Liver (tissue), 3 donors: ENCODE measurements around the gene KLHL40.

ENCODE experiments used
- ATF3 ChIP-seq: IDR thresholded peaks from 2 replicates; pipeline ENCODE4 v1.6.1; 2016; ENCODE audit warnings: antibody characterized with exemption
- FOXA1 ChIP-seq: IDR thresholded peaks from 2 replicates; pipeline ENCODE4 v1.6.1; 2016; ENCODE audit warnings: antibody characterized with exemption
- GABPA ChIP-seq, 2 donors: IDR thresholded peaks in 1 of 2; conservative IDR thresholded peaks in 1 of 2; 2 replicates each; pipeline ENCODE4 v1.6.1; 2016; ENCODE audit warnings: antibody characterized with exemption in 2 of 2, mild to moderate bottlenecking in 1 of 2, moderate library complexity in 1 of 2
- REST ChIP-seq: IDR thresholded peaks from 2 replicates; pipeline ENCODE4 v1.6.1; 2016; ENCODE audit warnings: antibody characterized with exemption, mild to moderate bottlenecking
- SP1 ChIP-seq: IDR thresholded peaks from 2 replicates; pipeline ENCODE4 v1.6.1; 2018; ENCODE audit warnings: antibody characterized with exemption, mild to moderate bottlenecking
- TAF1 ChIP-seq: conservative IDR thresholded peaks from 2 replicates; pipeline ENCODE4 v1.6.1; 2016; ENCODE audit warnings: antibody characterized with exemption, mild to moderate bottlenecking
- YY1 ChIP-seq: IDR thresholded peaks from 2 replicates; pipeline ENCODE4 v1.6.1; 2016; ENCODE audit warnings: antibody characterized with exemption, mild to moderate bottlenecking
- TF ChIP-seq, protein P1 (sequence below): fragments of 150-350 bp; IDR thresholded peaks from 2 replicates; pipeline ENCODE4 v1.5.1; 2017; ENCODE audit warnings: improper control_type of control experiment, low read depth, low read length; ENCODE audit not compliant: missing input control
- donor health status: healthy.
- donor health status: healthy.

DNA sequence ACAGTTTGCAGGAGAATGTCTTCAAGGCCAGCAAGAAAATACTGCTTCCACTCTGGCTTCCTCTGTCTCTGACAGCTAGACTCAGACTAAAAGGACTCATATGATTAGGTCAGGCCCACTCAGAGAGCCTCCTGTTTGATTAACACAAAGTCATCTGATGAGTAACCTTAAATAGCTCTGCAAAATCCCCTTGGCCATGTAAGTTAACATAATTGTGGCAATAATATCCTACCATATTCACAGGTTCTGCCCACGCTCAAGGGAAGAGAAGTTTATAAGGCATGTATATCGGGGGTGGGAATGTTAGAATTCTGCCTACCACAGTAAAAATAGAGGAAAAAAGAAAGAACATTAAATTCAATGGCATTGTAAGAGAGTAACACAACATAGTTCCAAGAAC is 37.9 kb downstream of the KLHL40 start:
- TF ChIP-seq, protein P1, sequence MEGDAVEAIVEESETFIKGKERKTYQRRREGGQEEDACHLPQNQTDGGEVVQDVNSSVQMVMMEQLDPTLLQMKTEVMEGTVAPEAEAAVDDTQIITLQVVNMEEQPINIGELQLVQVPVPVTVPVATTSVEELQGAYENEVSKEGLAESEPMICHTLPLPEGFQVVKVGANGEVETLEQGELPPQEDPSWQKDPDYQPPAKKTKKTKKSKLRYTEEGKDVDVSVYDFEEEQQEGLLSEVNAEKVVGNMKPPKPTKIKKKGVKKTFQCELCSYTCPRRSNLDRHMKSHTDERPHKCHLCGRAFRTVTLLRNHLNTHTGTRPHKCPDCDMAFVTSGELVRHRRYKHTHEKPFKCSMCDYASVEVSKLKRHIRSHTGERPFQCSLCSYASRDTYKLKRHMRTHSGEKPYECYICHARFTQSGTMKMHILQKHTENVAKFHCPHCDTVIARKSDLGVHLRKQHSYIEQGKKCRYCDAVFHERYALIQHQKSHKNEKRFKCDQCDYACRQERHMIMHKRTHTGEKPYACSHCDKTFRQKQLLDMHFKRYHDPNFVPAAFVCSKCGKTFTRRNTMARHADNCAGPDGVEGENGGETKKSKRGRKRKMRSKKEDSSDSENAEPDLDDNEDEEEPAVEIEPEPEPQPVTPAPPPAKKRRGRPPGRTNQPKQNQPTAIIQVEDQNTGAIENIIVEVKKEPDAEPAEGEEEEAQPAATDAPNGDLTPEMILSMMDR, result no peak
- no peak for TF ChIP-seq YY1
- no peak for TF ChIP-seq REST
- no peak for TF ChIP-seq ATF3
- TF ChIP-seq FOXA1, result no peak
- TF ChIP-seq GABPA (IDR thresholded peaks at IDR 0.05 in 1 of 2, conservative IDR thresholded peaks at IDR 0.05 in 1 of 2), result no peak
- TF ChIP-seq TAF1, result no peak
- no peak for TF ChIP-seq SP1
